ENCODE data around the gene CEBPG. TPM values are rescaled to one million over a fixed set of nuclear protein-coding genes. Genes with fewer than 3 reads are reported as not detected.

The CEBPG gene
- total RNA-seq, 1 experiment from 2014 or later: 33.4 TPM

DNA sequence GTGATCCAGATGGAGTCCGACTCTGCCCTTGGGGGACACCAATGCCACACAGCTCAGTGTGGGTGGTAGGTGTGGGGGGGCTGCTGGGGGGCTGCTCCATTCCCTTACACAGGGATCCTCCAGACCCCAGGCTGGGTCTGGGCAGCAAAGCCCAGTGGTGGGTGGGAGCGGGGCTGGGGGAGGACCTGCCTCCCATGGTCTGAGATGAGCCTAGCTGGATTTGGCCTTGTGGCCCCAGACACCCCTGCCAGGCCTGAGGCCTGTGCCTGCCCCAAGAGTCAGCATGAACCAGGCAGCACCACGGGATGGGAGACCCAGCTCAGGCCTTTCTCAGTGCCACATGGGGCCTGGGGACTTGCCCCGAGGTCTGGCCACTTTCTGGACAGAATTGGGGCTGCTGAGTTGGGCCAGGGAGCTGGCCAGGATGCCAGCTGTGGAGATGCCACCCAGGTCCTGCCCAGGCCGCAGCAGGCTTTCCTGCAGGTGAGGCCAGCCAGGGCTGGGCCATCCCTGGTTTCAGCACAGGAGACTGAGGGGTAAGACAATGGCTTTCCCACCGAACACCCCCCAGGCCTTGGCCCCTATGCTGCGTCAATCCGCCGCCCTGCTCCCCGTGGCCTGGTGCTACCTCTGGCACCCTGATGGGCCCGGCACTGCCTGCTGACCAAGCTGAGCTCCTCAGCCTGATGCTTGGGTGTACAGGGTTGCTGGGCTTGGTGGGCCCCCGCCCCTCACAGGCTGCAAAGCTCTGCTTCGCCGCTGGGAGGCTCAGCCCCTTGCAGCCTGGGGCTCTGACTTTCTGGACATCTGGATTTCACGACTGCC is 24.2 kb downstream of the CEBPG start:
- no peak for DNase-seq
- H3K9me3 ChIP-seq (ENCODE audit: insufficient read depth, low read depth): no peaks in the 10 kb centered on the region
- no peaks in the 10 kb centered on the region for H3K36me3 ChIP-seq (ENCODE audit: low read depth)
- ChIA-PET CTCF (interaction anchor here (0.5 to 0.7 kb wide), 2 partner anchors 159 to 161 kb away, joined by 4 read pairs; no protein-coding TSS in a partner anchor), POLR2A (ENCODE audit: unreplicated experiment) (no interaction called here)
- intact Hi-C loops (cut with micrococcal nuclease; ENCODE audit: unreplicated experiment): no loop called here
- peaks cover 6% of the 10 kb centered on the region for H3K4me1 ChIP-seq (replicated peaks; ENCODE audit: insufficient read depth)
- no peaks in the 10 kb centered on the region for H3K27me3 ChIP-seq (ENCODE audit: insufficient read depth, low read depth)
- TF ChIP-seq EZH2 (IDR thresholded peaks at IDR 0.05; ENCODE audit: low read depth): no peak
- TF ChIP-seq, protein P1, sequence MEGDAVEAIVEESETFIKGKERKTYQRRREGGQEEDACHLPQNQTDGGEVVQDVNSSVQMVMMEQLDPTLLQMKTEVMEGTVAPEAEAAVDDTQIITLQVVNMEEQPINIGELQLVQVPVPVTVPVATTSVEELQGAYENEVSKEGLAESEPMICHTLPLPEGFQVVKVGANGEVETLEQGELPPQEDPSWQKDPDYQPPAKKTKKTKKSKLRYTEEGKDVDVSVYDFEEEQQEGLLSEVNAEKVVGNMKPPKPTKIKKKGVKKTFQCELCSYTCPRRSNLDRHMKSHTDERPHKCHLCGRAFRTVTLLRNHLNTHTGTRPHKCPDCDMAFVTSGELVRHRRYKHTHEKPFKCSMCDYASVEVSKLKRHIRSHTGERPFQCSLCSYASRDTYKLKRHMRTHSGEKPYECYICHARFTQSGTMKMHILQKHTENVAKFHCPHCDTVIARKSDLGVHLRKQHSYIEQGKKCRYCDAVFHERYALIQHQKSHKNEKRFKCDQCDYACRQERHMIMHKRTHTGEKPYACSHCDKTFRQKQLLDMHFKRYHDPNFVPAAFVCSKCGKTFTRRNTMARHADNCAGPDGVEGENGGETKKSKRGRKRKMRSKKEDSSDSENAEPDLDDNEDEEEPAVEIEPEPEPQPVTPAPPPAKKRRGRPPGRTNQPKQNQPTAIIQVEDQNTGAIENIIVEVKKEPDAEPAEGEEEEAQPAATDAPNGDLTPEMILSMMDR (conservative IDR thresholded peaks at IDR 0.05): no peak
- BruUV-seq (replicated peaks): no TSS peak
- no peak overlapping the region for H3K4me2 ChIP-seq
- peaks cover 6% of the 10 kb centered on the region; the same call in 1 of the 2 replicates for H3F3A ChIP-seq (ENCODE audit: insufficient read depth, low read depth)
- H3K4me3 ChIP-seq: no peak overlapping the region
- H3K27ac ChIP-seq: no peak overlapping the region
- 0 out of 2 replicates have a peak, but pooled peaks cover 3% of the 10 kb centered on the region for H4K20me1 ChIP-seq (ENCODE audit: insufficient read depth)
- no peaks in the 10 kb centered on the region for H3K9me2 ChIP-seq (ENCODE audit: insufficient read depth)
- H3K79me2 ChIP-seq (ENCODE audit: low read depth): no peaks in the 10 kb centered on the region
- H2AFZ ChIP-seq: no peak overlapping the region

DNA sequence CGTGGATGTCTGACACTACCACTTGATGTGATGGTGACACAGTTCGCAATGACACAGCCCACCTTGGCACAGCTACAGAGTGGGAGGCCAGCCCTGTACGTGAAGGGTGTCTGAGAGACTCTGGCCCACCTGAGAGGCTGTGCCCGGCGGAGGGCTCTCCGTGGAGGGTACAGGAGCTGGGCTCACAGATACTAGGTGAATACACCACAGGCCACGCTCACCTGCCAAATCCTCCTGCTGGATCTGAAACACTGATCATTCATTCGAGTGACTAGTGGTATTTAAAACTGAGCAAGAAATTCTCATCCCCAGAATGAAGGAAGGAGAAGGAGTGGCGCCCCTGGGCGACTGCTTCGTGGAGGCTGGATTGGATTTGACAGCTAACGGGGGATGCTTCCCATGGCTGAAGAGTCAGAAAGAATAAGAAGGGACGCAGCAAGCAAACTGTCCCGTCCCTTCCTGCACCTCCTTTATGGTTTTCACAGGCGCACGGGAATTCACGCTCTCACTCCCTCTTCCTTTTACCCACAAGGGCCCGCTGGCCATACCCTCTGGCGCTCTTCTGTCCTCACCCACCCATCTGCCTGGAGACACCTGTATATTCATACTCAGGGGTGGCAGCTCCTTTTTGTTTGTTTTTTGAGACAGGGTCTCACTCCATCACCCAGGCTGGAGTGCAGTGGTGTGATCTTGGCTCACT is 25.0 kb downstream of the CEBPG start:
- TF ChIP-seq, protein P1 (conservative IDR thresholded peaks at IDR 0.05): no peak
- no peak for TF ChIP-seq EZH2 (IDR thresholded peaks at IDR 0.05; ENCODE audit: low read depth)
- ChIA-PET POLR2A (ENCODE audit: unreplicated experiment) (no interaction called here), CTCF (no interaction called here)
- H3K4me1 ChIP-seq (replicated peaks; ENCODE audit: insufficient read depth): peaks cover 6% of the 10 kb centered on the region
- no peak for DNase-seq
- no peak overlapping the region for H3K4me2 ChIP-seq
- intact Hi-C loops (cut with micrococcal nuclease; ENCODE audit: unreplicated experiment): no loop called here
- H3K36me3 ChIP-seq (ENCODE audit: low read depth): no peaks in the 10 kb centered on the region
- 0 out of 2 replicates have a peak, but pooled peaks cover 2% of the 10 kb centered on the region for H4K20me1 ChIP-seq (ENCODE audit: insufficient read depth)
- H3K4me3 ChIP-seq: no peak overlapping the region
- H3K9me2 ChIP-seq (ENCODE audit: insufficient read depth): no peaks in the 10 kb centered on the region
- H3K9me3 ChIP-seq (ENCODE audit: insufficient read depth, low read depth): no peaks in the 10 kb centered on the region
- no TSS peak for BruUV-seq (replicated peaks)
- peaks cover 6% of the 10 kb centered on the region; the same call in 1 of the 2 replicates for H3F3A ChIP-seq (ENCODE audit: insufficient read depth, low read depth)
- H3K79me2 ChIP-seq (ENCODE audit: low read depth): no peaks in the 10 kb centered on the region
- no peak overlapping the region for H2AFZ ChIP-seq
- H3K27ac ChIP-seq: no peak overlapping the region
- H3K27me3 ChIP-seq (ENCODE audit: insufficient read depth, low read depth): no peaks in the 10 kb centered on the region

GRCh38 chr19:33399081-33399744 is 25.7 kb downstream of the CEBPG start:
- CTCF ChIA-PET: no interaction called here
- intact Hi-C loops (cut with micrococcal nuclease; ENCODE audit: unreplicated experiment): no loop called here
- H3F3A ChIP-seq (ENCODE audit: insufficient read depth, low read depth): peaks cover 4% of the 10 kb centered on the region; the same call in 1 of the 2 replicates

More at GRCh38 chr19:33399081-33399744, 25.7 kb downstream of the CEBPG start:
- Histone ChIP-seq H3K9me2 (ENCODE audit: insufficient read depth) (no peaks in the 10 kb centered on the region), H2AFZ (no peak overlapping the region), H3K9me3 (ENCODE audit: insufficient read depth, low read depth) (no peaks in the 10 kb centered on the region), H3K4me2 (no peak overlapping the region), H3K27ac (no peak overlapping the region), H3K27me3 (ENCODE audit: insufficient read depth, low read depth) (no peaks in the 10 kb centered on the region), H3K4me1 (replicated peaks; ENCODE audit: insufficient read depth) (peaks cover 1% of the 10 kb centered on the region), H3K79me2 (ENCODE audit: low read depth) (no peaks in the 10 kb centered on the region), H3K4me3 (no peak overlapping the region), H4K20me1 (ENCODE audit: insufficient read depth) (no peaks in the 10 kb centered on the region), H3K36me3 (ENCODE audit: low read depth) (no peaks in the 10 kb centered on the region)
- no TSS peak for BruUV-seq (replicated peaks)
- POLR2A ChIA-PET (ENCODE audit: unreplicated experiment): no interaction called here
- TF ChIP-seq, protein P1 (conservative IDR thresholded peaks at IDR 0.05): no peak
- TF ChIP-seq EZH2 (IDR thresholded peaks at IDR 0.05; ENCODE audit: low read depth): no peak
- DNase-seq: no peak
